K562 treated with DMSO at 1 percent for 12 hours (cell line): ENCODE results near the gene NACC1. TPM values are rescaled to one million over a fixed set of nuclear protein-coding genes. Genes with fewer than 3 reads are reported as not detected.

Source experiments
- total RNA-seq: library from RNA; unstranded; fragments of 300-600 nt; gene quantifications from 2 replicates; pipeline ENCODE4 v1.2.3, GENCODE V29; 2022; ENCODE audit not compliant: insufficient read depth

NACC1 gene
- total RNA-seq, result 27.0 and 54.7 TPM in 2 replicates

DNA sequence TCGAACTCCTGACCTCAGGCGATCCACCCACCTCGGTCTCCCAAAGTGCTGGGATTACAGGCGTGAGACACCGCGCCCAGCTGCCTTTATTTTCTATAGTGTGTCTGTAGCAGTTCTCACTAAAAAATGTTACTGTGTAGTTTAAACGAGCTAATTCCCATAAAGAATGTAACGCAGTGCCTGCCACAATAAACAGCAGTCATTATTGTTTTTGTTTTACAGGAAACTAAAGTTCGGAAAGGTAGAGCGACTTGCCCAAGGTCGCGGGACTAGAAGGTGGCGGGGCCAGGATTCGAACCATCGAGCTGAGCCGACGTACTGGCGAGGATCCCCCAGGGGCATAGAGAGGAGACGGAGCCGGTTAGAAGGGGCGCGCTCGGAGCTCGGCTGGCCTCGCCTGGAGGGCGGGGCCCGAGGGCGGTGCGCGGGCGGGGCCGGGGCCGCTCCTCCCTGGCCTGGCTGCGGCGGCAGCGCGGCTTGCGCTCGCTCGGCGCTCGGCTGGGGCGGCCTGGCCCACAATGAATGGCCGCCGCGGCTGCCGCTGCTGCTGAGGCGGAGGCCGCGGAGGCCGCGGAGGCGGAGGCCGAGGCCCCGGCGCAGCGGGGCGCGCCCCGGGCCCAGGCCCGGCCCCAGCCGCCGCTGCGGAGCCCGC, at the start of gene NACC1:
Gene NACC1 (plus strand): TSS at position 493 of the 652 bp plus-strand sequence. CDS start 16,944 bp downstream, outside the sequence.

DNA sequence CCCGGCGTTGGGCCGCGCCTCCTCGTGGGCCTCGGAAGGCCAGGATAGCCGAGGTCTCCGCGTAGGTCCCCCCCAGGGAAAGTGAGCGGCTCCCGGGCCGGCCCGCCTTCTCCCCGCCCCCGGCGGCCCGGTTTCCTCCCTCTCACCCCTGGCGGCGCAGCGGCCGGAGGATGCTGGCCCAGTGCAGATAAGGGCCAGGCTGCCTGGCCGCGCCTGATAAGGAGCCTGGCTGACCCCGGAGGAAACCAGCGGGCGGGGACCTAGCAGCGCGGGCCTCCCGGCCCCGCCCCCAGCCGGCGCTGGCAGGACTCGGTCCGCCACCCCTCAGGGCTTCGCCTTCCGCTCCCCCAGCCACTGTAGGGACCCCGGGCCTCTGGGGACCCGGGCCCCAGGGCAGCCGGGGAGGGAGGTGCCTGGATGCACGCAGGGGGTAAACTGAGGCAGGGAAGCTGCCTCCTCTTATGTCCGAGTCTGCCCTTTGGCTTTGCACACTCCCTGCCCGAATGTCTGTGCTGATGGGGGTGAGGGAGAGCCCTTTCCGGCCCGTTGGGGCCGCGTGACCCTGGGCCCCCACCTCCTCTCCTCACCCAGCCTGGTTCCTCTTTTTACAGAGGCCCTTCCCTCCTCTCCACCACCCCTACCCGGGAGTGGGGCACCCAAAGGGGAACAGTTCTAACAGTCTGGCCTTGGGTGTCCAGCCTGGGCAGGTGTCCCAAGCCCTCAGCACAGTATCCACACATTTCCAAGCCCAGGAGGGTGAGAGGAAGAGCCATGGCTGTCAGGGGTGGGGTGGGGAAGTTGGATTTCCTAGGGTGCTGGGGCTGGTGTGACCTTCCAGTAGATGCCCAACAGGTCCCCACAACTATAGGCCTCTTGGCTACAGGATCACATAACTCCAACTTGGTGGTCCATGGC, 15.1 kb upstream of the NACC1 start, which contains the start of gene LYL1:
Gene LYL1 (minus strand): TSS at position 193 of the 915 bp plus-strand sequence. CDS start 1,687 bp downstream, outside the sequence.

DNA sequence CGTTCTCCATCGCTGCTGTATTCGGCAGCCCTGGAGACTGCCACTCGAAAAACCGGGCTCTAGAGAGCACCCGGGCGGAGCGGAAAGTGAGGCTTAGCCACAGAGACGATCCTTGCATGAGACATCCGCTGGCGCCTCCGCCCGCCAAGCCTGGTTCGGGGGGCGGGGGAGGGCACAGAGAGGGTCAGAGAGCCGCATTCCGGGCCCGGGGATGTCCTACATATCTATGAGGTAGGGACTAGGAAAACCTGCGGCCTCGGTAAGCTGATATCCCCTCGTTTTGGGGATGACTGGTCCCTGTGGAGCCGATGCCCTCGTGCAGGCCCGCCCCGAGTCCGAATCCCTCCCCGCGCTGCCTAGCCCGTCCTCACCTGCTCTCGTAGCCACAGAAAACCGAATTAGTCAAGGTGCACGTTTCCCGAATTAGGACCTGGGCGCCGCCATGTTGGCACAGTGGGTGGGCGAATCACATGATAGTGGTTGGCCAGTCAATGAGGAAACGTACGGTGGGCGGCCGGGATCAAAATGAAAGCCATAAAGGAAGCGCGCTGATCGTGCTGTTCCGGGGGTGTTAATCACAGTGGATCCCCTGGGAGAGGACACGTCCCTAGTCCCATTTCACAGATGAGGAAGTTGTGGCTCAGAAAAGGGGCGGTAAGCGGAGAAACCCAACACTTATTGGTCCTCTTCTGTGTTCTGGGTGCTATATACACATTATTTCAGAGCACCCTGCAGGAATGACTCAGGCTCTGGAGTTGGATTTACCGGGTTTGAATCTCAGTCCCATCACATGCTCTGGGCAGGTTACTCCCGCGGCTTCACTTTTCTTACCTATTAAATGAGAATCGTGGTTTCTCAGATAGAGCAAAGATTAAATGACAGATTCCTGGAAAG, 1.5 kb upstream of the NACC1 start, which contains the start of gene TRMT1:
Gene TRMT1 (minus strand): TSS at position 459 of the 894 bp plus-strand sequence. CDS start 341 bp downstream, at position 118.

DNA sequence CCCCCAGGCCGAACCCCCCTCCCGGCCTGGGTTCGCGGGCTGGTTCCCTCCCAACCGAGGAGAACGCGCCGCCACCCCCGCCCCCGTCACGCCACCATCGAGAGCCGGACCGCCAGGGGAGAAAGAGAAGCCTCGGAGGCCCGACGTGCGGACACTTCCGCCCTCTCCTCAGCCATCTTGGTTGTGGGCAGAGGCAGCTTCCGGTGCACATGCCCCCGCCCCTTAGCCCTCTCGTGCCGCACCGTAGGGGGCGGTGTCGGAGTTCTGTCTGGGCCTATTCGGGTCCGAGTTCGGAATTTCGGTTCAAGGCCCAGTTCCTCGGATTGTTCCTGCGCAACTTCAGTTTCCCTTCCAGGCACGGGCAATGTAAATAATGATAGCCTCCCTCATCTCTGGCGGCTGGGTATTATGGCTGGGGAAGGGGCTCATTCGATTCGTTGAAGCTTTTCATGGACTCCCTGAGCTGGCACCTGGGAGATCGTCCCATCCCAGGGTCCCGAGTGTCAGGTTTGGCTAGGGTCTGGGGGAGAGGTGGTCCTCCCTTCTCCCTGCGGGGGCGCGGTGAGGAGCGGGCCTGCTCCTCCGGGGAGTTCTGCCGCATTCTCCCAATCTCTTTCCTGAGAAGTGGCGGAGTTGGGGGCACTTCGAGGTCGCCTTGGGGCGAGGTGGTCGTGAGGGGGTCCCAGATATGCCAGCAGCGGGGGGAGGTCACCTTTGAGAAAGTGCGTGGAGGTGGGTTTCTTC, 32.3 kb downstream of the NACC1 start, which contains the start of the genes IER2 and STX10:
Gene IER2 (plus strand): TSS at position 225 of the 744 bp plus-strand sequence. CDS start 2,776 bp downstream, outside the sequence.
Gene STX10 (minus strand): TSS at position 189 of the 744 bp plus-strand sequence. CDS start 202 bp downstream, outside the sequence.

Other genes starting within 250 kb of the NACC1 start
- gene DNASE2, start 236.8 kb upstream of the NACC1 start, total RNA-seq, result 133 and 148 TPM in 2 replicates
- 32.6 and 45.7 TPM in 2 replicates for gene KLF1, start 231.1 kb upstream of the NACC1 start, total RNA-seq
- 10.5 and 12.8 TPM in 2 replicates for gene GCDH, start 227.1 kb upstream of the NACC1 start, total RNA-seq
- gene SYCE2, start 199.0 kb upstream of the NACC1 start, total RNA-seq, result 0.80 and 1.0 TPM in 2 replicates
- 120 and 123 TPM in 2 replicates for gene FARSA, start 184.6 kb upstream of the NACC1 start, total RNA-seq
- gene CALR, start 179.7 kb upstream of the NACC1 start, total RNA-seq, result 475 and 681 TPM in 2 replicates
- gene RAD23A, start 172.4 kb upstream of the NACC1 start, total RNA-seq, result 111 and 154 TPM in 2 replicates
- gene GADD45GIP1, start 161.0 kb upstream of the NACC1 start, total RNA-seq, result 33.4 and 52.1 TPM in 2 replicates
- 1.0 TPM in 1 of 2 replicates, not detected in the other for gene DAND5, start 148.7 kb upstream of the NACC1 start, total RNA-seq
- 3.3 and 14.3 TPM in 2 replicates for gene NFIX, start 122.8 kb upstream of the NACC1 start, total RNA-seq
- 287 and 387 TPM in 2 replicates for gene LYL1, start 15.4 kb upstream of the NACC1 start, total RNA-seq
- 27.9 and 29.1 TPM in 2 replicates for gene TRMT1, start 1.5 kb upstream of the NACC1 start, total RNA-seq
- 94.3 and 118 TPM in 2 replicates for gene STX10, start 32.1 kb downstream of the NACC1 start, total RNA-seq
- 177 and 186 TPM in 2 replicates for gene IER2, start 32.1 kb downstream of the NACC1 start, total RNA-seq